SK-N-SH treated with all-trans-retinoic acid at 6 μM for 48 hours (cell line): ENCODE data around the gene PSMA2.

Experiments used
- ATAC-seq: fragments of 200-7000 bp; cut with Tn5 transposase; 3 replicates; pipeline ENCODE4 v1.9.1; 2020; ENCODE audit warnings: mild to moderate bottlenecking, moderate library complexity
- ARNTL ChIP-seq: fragments of 450-650 bp; formaldehyde crosslinking; IDR thresholded peaks from 2 replicates; pipeline ENCODE4 v1.5.0; 2020; ENCODE audit warnings: low read depth, mild to moderate bottlenecking, moderate library complexity, borderline replicate concordance
- BACH2 ChIP-seq: fragments of 250-450 bp; sonication (Bioruptor Pico); IDR thresholded peaks from 2 replicates; pipeline ENCODE4 v1.9.0; 2021; ENCODE audit warnings: mild to moderate bottlenecking, borderline replicate concordance
- CREB5 ChIP-seq: fragments of 250-450 bp; sonication (Bioruptor Pico); IDR thresholded peaks from 2 replicates; pipeline ENCODE4 v1.5.1; 2020; ENCODE audit warnings: low read depth, mild to moderate bottlenecking, moderate library complexity
- CSDC2 ChIP-seq: fragments of 250-450 bp; sonication (Bioruptor Pico); IDR thresholded peaks from 2 replicates; pipeline ENCODE4 v1.5.0; 2020; ENCODE audit warnings: mild to moderate bottlenecking, moderate library complexity
- CSRNP3 ChIP-seq: fragments of 250-450 bp; sonication (Bioruptor Pico); IDR thresholded peaks from 2 replicates; pipeline ENCODE4 v1.5.1; 2021; ENCODE audit warnings: mild to moderate bottlenecking, moderate library complexity
- ESRRG ChIP-seq: fragments of 250-450 bp; sonication (Bioruptor Pico); IDR thresholded peaks from 2 replicates; pipeline ENCODE4 v1.6.1; 2021; ENCODE audit warnings: mild to moderate bottlenecking
- GLIS3 ChIP-seq: fragments of 250-450 bp; sonication (Bioruptor Pico); IDR thresholded peaks from 2 replicates; pipeline ENCODE4 v1.5.0; 2020; ENCODE audit warnings: mild to moderate bottlenecking, moderate library complexity
- ISL1 ChIP-seq: fragments of 250-450 bp; sonication (Bioruptor Pico); IDR thresholded peaks from 2 replicates; pipeline ENCODE4 v2.1.2; 2022; ENCODE audit warnings: mild to moderate bottlenecking, moderate library complexity
- OSR1 ChIP-seq: fragments of 250-450 bp; sonication (Bioruptor Pico); IDR thresholded peaks from 2 replicates; pipeline ENCODE4 v1.8.0; 2022; ENCODE audit warnings: moderate library complexity, mild to moderate bottlenecking, inconsistent platforms
- PPARA ChIP-seq: fragments of 250-450 bp; sonication (Bioruptor Pico); IDR thresholded peaks from 2 replicates; pipeline ENCODE4 v1.5.0; 2020; ENCODE audit warnings: mild to moderate bottlenecking, borderline replicate concordance
- RARB ChIP-seq: fragments of 250-450 bp; sonication (Bioruptor Pico); IDR thresholded peaks from 2 replicates; pipeline ENCODE4 v1.8.0; 2021; ENCODE audit warnings: mild to moderate bottlenecking, moderate library complexity
- SNAI2 ChIP-seq: fragments of 250-450 bp; sonication (Bioruptor Pico); IDR thresholded peaks from 2 replicates; pipeline ENCODE4 v1.5.0; 2020; ENCODE audit warnings: mild to moderate bottlenecking, moderate library complexity
- TCF4 ChIP-seq: fragments of 250-450 bp; sonication (Bioruptor Pico); IDR thresholded peaks from 2 replicates; pipeline ENCODE4 v1.8.0; 2021; ENCODE audit warnings: mild to moderate bottlenecking, moderate library complexity, borderline replicate concordance
- TSHZ2 ChIP-seq: fragments of 250-450 bp; sonication (Bioruptor Pico); IDR thresholded peaks from 2 replicates; pipeline ENCODE4 v1.5.0; 2020; ENCODE audit warnings: mild to moderate bottlenecking, moderate library complexity
- ZC3H10 ChIP-seq: fragments of 250-450 bp; sonication (Bioruptor Pico); IDR thresholded peaks from 2 replicates; pipeline ENCODE4 v1.5.1; 2021; ENCODE audit warnings: mild to moderate bottlenecking, moderate library complexity
- ZFP3 ChIP-seq: fragments of 250-450 bp; sonication (Bioruptor Pico); IDR thresholded peaks from 2 replicates; pipeline ENCODE4 v1.5.0; 2020; ENCODE audit warnings: mild to moderate bottlenecking, moderate library complexity
- ZFP30 ChIP-seq: fragments of 450-650 bp; formaldehyde crosslinking; IDR thresholded peaks from 2 replicates; pipeline ENCODE4 v1.5.0; 2022; ENCODE audit warnings: mild to moderate bottlenecking, moderate library complexity
- ZNF565 ChIP-seq: fragments of 450-650 bp; formaldehyde crosslinking; conservative IDR thresholded peaks from 2 replicates; pipeline ENCODE4 v1.5.0; 2020; ENCODE audit warnings: low read depth, mild to moderate bottlenecking, moderate library complexity
- ZNF70 ChIP-seq: fragments of 450-650 bp; formaldehyde crosslinking; IDR thresholded peaks from 2 replicates; pipeline ENCODE4 v1.5.0; 2020; ENCODE audit warnings: mild to moderate bottlenecking, moderate library complexity
- TF ChIP-seq, protein P1 (sequence below): fragments of 250-450 bp; sonication (Bioruptor Pico); IDR thresholded peaks from 2 replicates; pipeline ENCODE4 v1.8.0; 2020; ENCODE audit warnings: mild to moderate bottlenecking, moderate library complexity, borderline replicate concordance

PSMA2 gene

GRCh38 chr7:42964293-42964692, 32.3 kb upstream of the PSMA2 start:
- no peak for TF ChIP-seq ISL1 (CRISPR knock-in tag)
- no peak for TF ChIP-seq GLIS3 (CRISPR knock-in tag)
- TF ChIP-seq, protein P1, sequence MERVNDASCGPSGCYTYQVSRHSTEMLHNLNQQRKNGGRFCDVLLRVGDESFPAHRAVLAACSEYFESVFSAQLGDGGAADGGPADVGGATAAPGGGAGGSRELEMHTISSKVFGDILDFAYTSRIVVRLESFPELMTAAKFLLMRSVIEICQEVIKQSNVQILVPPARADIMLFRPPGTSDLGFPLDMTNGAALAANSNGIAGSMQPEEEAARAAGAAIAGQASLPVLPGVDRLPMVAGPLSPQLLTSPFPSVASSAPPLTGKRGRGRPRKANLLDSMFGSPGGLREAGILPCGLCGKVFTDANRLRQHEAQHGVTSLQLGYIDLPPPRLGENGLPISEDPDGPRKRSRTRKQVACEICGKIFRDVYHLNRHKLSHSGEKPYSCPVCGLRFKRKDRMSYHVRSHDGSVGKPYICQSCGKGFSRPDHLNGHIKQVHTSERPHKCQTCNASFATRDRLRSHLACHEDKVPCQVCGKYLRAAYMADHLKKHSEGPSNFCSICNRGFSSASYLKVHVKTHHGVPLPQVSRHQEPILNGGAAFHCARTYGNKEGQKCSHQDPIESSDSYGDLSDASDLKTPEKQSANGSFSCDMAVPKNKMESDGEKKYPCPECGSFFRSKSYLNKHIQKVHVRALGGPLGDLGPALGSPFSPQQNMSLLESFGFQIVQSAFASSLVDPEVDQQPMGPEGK (CRISPR knock-in tag), result no peak
- no peak for TF ChIP-seq ARNTL (CRISPR knock-in tag)
- no peak for TF ChIP-seq PPARA (CRISPR knock-in tag)
- TF ChIP-seq SNAI2 (CRISPR knock-in tag), result no peak
- no peak for ATAC-seq

DNA sequence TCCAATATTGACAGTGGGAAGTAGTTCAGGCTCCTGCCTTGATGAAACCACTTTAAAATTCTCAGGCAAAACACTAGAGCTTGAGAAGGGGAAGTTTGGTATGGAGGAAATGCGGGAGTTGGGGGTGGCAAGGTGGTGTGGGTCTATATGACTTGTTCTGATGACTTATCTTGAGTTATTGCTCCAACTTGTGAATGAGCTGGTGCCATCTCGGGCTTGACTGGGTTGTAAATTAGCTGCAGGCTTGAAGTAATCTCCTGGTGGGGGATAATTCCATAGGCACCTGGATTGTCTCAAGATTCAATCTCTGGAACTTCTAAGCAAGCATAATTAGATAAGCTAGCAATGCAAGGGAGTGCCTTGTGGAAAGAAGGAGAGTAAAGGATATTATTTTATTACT, 29.2 kb upstream of the PSMA2 start:
- peak; percentile 21; the same call in 1 of the 3 replicates for ATAC-seq

GRCh38 chr7:42960762-42961161, 28.8 kb upstream of the PSMA2 start:
- ATAC-seq, result no peak
- TF ChIP-seq PPARA (CRISPR knock-in tag) (no peak), CREB5 (CRISPR knock-in tag) (no peak), RARB (no peak), SNAI2 (CRISPR knock-in tag) (no peak), ZFP3 (CRISPR knock-in tag) (no peak), ZC3H10 (CRISPR knock-in tag) (no peak), ISL1 (CRISPR knock-in tag) (no peak), ZFP30 (CRISPR knock-in tag) (no peak)
- TF ChIP-seq, all 23 proteins: peak for 0

More for the DNA sequence above, 29.2 kb upstream of the PSMA2 start:
- no peak for TF ChIP-seq ESRRG (CRISPR knock-in tag)
- TF ChIP-seq ZC3H10 (CRISPR knock-in tag), result no peak
- no peak for TF ChIP-seq OSR1 (CRISPR knock-in tag)
- TF ChIP-seq ZNF565 (CRISPR knock-in tag), result no peak
- TF ChIP-seq CSDC2, result 0 out of 2 replicates have a peak, but pooled peaks have one; percentile 22
- TF ChIP-seq TSHZ2 (CRISPR knock-in tag), result no peak
- peak; percentile 73 for TF ChIP-seq ISL1 (CRISPR knock-in tag)
- no peak for TF ChIP-seq RARB
- TF ChIP-seq CSRNP3 (CRISPR knock-in tag), result no peak
- TF ChIP-seq CREB5 (CRISPR knock-in tag), result no peak

GRCh38 chr7:42959549-42959948, 27.6 kb upstream of the PSMA2 start:
- ATAC-seq, result no peak
- no peak for TF ChIP-seq ESRRG (CRISPR knock-in tag)
- no peak for TF ChIP-seq ZFP3 (CRISPR knock-in tag)
- TF ChIP-seq CREB5 (CRISPR knock-in tag), result no peak
- TF ChIP-seq ZNF70 (CRISPR knock-in tag), result no peak
- no peak for TF ChIP-seq TSHZ2 (CRISPR knock-in tag)
- no peak for TF ChIP-seq OSR1 (CRISPR knock-in tag)
- TF ChIP-seq GLIS3 (CRISPR knock-in tag), result no peak
- no peak for TF ChIP-seq ZNF565 (CRISPR knock-in tag)
- TF ChIP-seq BACH2, result no peak
- TF ChIP-seq TCF4 (CRISPR knock-in tag), result no peak
- TF ChIP-seq ZC3H10 (CRISPR knock-in tag), result no peak
- TF ChIP-seq SNAI2 (CRISPR knock-in tag), result no peak
- TF ChIP-seq ARNTL (CRISPR knock-in tag), result no peak
